HG02623 (cell line): ENCODE measurements around the gene POSTN.
"Not testable (repeated sequence)": the region's sequence is repeated elsewhere in the genome, so short reads cannot be mapped to it uniquely, and the experiment has no call there.

ENCODE experiments used
- ATAC-seq: cut with Tn5 transposase; IDR thresholded peaks from one replicate; pipeline ENCODE4 v1.9.1; 2021; ENCODE audit warnings: moderate library complexity; ENCODE audit not compliant: unreplicated experiment

Gene POSTN

DNA sequence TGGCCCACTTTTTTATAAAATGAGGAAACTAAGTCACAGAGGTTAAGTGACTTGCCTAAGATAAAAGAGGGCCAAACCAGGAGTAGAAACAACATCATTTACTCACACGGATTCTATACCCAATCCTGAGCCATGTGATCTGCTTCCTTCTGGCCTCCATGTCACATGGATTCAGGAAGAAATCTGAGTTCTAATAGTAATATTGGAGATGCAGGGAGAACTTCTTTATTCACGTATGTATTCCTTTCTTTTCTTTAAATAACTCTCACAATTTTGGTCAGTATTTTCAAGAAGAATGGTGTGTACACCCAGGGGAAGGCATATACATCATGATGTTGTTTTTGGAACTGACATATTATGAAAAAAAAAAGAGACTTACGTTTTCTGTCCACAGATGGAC is 1.8 kb downstream of the POSTN start:
- ATAC-seq = no peak

- ATAC-seq = no peak
These were observed 3.4 kb downstream of the POSTN start for GRCh38 chr13:37595162-37595561.

GRCh38 chr13:37594550-37594949 is 4.0 kb downstream of the POSTN start:
- no peak for ATAC-seq

- ATAC-seq = not testable (repeated sequence)
These were observed 9.2 kb downstream of the POSTN start for GRCh38 chr13:37589381-37589780.

DNA sequence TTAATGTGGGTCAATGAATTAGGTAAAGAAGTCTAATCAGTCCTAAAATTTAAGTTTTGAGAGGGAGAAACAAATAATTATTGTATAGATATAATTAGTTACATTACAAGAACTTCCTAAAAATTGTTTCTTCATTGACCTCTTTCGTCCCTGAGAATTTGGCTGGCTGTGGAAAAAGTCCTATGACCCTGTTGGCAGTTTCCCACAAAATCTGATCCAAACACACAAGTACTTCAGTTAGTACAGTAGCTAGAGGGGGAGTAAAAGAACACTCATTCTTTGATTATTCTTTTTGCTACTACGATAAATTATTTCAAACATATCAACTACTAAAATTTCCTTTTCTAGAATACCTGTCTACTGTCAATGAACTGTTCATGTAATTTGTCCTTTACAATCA is 11.3 kb downstream of the POSTN start:
- ATAC-seq = no peak

GRCh38 chr13:37586164-37586563 is 12.4 kb downstream of the POSTN start:
- no peak for ATAC-seq

- no peak for ATAC-seq
These were observed 13.0 kb downstream of the POSTN start for GRCh38 chr13:37585541-37585940.

- no peak for ATAC-seq
These were observed 22.0 kb downstream of the POSTN start for GRCh38 chr13:37576601-37577000.

DNA sequence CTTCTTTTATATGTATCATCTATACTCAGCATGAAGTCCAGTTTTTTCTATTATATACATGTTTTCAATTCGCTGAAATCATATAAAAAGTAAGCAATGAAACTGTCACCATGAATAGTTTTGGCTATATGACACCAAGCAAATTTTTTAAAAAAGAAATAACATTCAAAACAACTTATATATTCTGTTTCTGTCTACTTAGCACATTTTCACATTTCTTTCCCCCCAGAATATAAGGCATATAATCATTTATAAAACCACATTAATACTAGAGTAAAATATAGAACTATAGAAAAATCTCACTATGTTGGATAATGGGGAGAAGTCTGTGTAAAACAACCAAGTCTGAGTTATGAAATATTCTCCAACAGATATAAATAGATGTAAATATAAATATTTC is 33.1 kb downstream of the POSTN start:
- no peak for ATAC-seq

- no peak for ATAC-seq
These were observed 37.5 kb downstream of the POSTN start for GRCh38 chr13:37561031-37561430.

DNA sequence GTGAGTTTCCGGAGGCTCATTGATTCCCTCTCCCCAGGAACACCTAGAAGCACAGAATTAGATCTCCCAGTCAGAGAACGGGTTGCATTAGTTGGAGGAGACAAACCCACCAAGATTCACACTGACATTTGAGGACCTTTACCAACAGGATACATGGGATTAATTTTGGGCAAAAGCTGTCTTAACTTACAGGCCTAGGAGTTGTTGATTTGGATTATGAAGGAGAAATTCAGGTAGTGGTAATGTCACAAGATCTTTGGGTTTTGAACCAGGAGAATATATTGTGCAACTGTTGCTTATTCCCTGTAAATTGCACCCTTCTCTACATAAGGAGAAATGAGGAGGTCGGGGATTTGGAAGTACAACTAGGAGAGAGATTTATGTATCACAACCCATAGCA is 38.0 kb downstream of the POSTN start:
- ATAC-seq = no peak

- ATAC-seq = not testable (repeated sequence)
These were observed 39.8 kb downstream of the POSTN start for GRCh38 chr13:37558766-37559165.

GRCh38 chr13:37546087-37546486 is 52.5 kb downstream of the POSTN start:
- no peak for ATAC-seq

GRCh38 chr13:37544995-37545394 is 53.6 kb downstream of the POSTN start:
- no peak for ATAC-seq

DNA sequence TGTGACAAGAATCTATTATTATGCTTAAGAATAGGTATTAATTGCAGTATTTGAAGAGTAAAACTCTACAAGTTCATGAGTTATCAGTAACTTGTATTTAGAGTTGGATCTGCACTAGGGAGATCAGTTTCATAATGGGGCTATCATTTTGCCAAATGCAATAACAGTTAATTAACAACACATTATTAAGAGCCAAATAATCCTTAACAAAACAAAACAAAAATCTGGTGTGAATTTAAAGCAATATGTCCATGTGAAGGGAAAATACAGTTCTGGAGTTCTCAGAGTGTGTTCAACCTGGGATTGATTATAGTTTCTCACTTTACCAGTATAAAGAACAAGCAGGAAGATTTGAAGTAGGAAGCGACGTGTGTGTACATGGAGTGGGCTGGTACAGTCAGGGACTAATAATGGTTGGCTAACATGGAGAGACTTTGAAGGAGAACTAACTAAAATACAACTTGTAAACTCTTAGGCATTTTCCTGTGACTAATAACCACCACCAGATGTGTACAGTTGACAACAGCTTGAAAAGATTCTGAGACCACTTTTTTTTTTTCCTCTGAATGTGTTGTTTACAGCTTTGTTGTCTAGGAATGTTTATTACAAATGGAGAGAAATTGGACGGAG is 58.5 kb downstream of the POSTN start:
- no peak for ATAC-seq

DNA sequence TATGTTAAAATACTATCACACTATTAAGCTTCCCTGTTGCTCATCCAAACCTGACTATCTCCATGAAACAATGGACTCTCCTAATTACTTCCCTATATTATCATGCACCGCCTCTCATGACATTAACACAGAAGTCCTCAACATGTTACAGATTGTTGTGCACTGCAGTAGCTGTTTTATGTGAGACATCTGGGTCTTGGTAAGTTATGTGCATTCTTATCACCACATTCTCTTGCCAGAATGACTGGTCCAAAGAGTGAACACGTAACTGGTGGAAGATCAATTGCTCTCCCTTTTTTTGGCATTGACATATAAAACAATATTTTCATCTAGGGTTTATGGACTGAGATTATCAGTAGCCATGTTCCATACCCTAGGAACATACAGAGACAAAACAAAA is 59.4 kb downstream of the POSTN start:
- no peak for ATAC-seq

GRCh38 chr13:37535501-37535900 is 63.1 kb downstream of the POSTN start:
- ATAC-seq = no peak

- no peak for ATAC-seq
These were observed 63.9 kb downstream of the POSTN start for GRCh38 chr13:37534676-37535075.

GRCh38 chr13:37534181-37534580 is 64.4 kb downstream of the POSTN start:
- ATAC-seq = no peak

DNA sequence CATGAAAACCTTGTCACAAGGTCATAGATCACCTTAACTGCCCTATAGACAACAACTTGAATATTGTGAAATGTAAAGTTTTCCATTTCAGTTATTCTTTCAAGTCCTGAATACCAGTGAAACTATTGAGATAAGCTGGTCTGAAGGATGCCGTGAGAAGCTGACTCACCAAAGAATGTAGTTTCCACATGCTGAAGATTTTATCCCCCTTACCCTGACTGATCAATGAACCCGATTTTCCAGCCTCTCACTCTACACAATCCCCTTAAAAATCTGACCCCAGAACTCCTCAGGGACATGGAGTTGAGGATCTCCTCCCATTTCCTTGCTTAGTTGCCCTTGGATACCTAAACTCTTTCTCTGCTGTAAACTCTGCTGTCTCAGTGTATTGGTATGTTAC is 67.5 kb downstream of the POSTN start:
- no peak for ATAC-seq

DNA sequence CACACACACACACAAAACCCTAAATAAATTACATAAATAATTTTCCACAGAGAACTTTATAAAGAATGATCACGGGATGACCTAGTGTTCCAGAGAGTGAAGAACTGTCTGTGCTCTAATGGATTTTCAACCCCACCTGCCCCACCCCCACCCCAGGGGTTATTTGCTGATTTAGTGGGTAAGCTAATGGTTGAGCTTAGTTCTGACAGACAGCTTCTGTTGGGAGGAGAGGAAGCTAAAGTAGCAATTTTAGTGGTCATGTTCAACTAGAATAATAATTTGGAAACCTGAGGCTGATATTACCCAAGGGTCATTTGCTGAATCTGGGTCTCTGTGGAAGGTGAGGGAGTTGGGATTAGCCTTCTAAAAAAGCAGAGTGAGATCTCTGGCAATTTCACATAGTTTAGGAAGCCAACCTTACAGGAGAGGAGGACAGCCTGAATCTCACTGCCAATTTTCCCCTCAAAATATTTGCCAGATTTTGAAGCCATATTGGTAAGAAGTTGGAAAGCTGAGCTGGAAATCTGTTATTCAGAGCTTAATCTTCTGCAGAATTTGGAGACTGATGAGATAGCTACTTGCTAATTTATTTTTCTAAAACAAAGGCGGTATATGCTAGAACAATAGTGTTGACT is 68.7 kb downstream of the POSTN start:
- no peak for ATAC-seq

DNA sequence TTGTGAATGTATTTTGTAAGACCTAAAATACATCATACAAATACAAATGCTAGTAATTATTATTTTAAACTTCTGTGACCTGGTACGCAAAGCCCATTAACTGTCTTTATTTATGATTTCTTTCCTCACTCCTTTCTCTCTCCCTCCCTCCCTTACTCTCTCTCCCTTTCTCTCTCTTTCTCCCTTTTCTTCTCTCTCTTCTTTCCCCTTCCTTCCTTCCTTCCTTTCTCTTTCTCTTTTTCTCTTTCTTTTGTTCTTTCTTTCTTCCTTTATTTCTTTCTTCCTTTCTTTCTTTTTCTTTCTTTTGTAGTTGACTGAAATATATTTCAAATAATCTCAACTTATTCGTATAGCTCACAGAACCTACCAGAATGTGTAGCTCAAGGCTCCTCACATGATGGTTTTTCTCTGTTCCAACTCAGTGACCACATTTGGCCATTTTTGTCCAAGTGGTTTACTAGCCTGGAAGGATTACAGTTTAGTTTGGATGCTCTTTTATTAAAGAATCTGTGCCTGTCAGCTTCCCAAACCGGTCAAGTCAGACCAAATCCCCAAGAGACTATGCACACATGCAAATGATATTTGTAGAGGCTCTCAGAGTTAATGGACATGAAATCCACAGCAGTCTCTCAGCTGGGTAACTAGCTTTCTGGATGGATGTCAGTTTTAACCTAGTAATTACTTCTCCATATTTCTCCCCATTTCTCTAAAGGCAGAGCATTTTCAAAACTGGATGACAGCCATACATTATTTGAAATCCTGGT is 71.7 kb downstream of the POSTN start:
- ATAC-seq = no peak
